GM21526 (cell line): ENCODE data around the gene ARHGEF6.

Experiments
- ATAC-seq: cut with Tn5 transposase; IDR thresholded peaks from one replicate; pipeline ENCODE4 v1.9.1; 2021; ENCODE audit warnings: moderate library complexity; ENCODE audit not compliant: unreplicated experiment, low FRiP score

The ARHGEF6 gene

GRCh38 chrX:136616987-136617685 lies 163.6 kb downstream of the ARHGEF6 start:
- peak; percentile 89 for ATAC-seq
